Measurements from ENCODE around the gene APEH.

GRCh38 chr3:49649576-49649975, 24.6 kb upstream of the APEH start:
- TF ChIP-seq, protein P1, sequence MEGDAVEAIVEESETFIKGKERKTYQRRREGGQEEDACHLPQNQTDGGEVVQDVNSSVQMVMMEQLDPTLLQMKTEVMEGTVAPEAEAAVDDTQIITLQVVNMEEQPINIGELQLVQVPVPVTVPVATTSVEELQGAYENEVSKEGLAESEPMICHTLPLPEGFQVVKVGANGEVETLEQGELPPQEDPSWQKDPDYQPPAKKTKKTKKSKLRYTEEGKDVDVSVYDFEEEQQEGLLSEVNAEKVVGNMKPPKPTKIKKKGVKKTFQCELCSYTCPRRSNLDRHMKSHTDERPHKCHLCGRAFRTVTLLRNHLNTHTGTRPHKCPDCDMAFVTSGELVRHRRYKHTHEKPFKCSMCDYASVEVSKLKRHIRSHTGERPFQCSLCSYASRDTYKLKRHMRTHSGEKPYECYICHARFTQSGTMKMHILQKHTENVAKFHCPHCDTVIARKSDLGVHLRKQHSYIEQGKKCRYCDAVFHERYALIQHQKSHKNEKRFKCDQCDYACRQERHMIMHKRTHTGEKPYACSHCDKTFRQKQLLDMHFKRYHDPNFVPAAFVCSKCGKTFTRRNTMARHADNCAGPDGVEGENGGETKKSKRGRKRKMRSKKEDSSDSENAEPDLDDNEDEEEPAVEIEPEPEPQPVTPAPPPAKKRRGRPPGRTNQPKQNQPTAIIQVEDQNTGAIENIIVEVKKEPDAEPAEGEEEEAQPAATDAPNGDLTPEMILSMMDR (conservative IDR thresholded peaks at IDR 0.05; ENCODE audit: low read depth in 2 of 2), result no peak
- TF ChIP-seq EZH2phosphoT487 (IDR thresholded peaks at IDR 0.05; ENCODE audit: unreplicated experiment) (no peak), POLR2AphosphoS5 (IDR thresholded peaks at IDR 0.05; ENCODE audit: low read depth) (no peak)

All from GM23338 (cell line).